Ectodermal cell (in vitro differentiated cells): ENCODE measurements around the gene GALC. TPM values are rescaled to one million over a fixed set of nuclear protein-coding genes. Genes with fewer than 3 reads are reported as not detected.

Experiments used
- H3K27ac ChIP-seq: 2 replicates; pipeline ENCODE4 v1.7.0; 2013; ENCODE audit warnings: mild to moderate bottlenecking, low read depth, low read length; ENCODE audit not compliant: insufficient read depth, poor library complexity, severe bottlenecking
- H3K27me3 ChIP-seq: 2 replicates; pipeline ENCODE4 v1.7.0; 2013; ENCODE audit warnings: mild to moderate bottlenecking, low read length; ENCODE audit not compliant: insufficient read depth, control insufficient read depth, poor library complexity, severe bottlenecking
- H3K36me3 ChIP-seq: one replicate; pipeline ENCODE4 v1.7.0; 2013; ENCODE audit warnings: low read length; ENCODE audit not compliant: control insufficient read depth, insufficient read depth
- H3K4me1 ChIP-seq: one replicate; pipeline ENCODE4 v1.7.0; 2013; ENCODE audit warnings: low read length; ENCODE audit not compliant: control insufficient read depth, insufficient read depth
- H3K4me3 ChIP-seq: 2 replicates; pipeline ENCODE4 v1.7.0; 2013; ENCODE audit warnings: low read depth, low read length, control low read depth; ENCODE audit not compliant: insufficient read depth
- H3K9me3 ChIP-seq: 2 replicates; pipeline ENCODE4 v1.7.0; 2013; ENCODE audit warnings: mild to moderate bottlenecking, low read length, moderate library complexity; ENCODE audit not compliant: control insufficient read depth
- WGBS, 2 experiments: methylation state at CpG; one replicate each; pipeline ENCODE4 v1.1.7; 2013; ENCODE audit warnings: missing lambda C conversion rate in 2 of 2; 5-methylcytosine and 5-hydroxymethylcytosine counted together
- polyA plus RNA-seq, 4 experiments: library from polyadenylated mRNA; stranded (reverse); fragments of 50-300 nt; gene quantifications; one replicate each; pipeline ENCODE4 v1.2.3, GENCODE V29; 2013

GALC gene
- 36.4 TPM for polyA plus RNA-seq (2013, experiment 1 of 4)
- polyA plus RNA-seq (2013, experiment 2 of 4), result 36.8 TPM
- 34.7 TPM for polyA plus RNA-seq (2013, experiment 3 of 4)
- 38.8 TPM for polyA plus RNA-seq (2013, experiment 4 of 4)

DNA sequence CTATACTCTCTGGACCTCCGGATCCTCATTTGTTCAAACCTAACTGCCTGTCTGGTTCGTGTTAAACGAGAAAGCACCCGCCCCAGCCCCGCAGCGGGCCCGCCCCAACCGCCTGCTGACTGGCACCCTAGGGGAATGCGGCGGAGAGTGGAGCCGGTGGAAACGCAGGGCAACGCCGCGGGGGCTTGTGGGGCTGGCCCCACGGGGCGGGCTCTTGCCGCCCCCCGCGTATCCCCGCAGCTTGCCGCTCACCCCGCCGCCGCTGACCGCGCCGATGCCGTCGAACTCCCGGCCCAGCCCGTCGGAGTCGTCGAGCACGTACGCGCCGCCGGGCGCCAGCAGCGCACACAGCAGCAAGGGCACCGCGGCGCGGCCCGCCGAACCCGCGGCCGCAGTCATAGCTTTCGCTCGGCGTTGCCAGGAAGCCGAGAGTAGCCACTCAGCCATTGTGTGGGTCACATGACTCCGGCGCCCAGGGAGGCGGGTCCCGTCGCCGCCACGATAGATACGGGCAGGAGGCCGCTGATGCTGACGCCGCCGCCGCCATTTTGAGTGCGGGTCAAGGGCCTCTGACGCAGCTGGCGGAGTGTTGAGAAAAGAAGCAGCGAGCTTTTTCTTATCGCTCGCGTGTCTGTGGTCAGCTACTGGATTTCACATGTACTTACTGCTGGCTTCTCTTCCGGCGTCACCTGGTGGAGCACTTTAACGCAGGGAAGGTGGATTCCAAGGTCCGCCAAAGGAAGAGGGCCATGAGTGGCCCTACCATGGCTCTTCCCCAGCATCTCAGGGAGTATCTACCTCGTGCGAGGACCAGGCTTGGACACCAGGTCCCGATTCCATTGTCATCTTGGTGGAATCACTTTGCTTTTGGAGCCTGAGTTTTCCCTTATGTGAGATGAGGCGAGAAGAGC, at the start of gene GALC:
GALC (minus strand) TSS at position 465 of the 911 bp plus-strand sequence; CDS start at position 447, 18 bp downstream.
- Histone ChIP-seq H3K9me3 (peaks cover 3% of the 10 kb centered on the region), H3K27ac (peak within 1 kb of the TSS; percentile 87), H3K36me3 (no peaks in the 10 kb centered on the region), H3K4me1 (no peaks in the 10 kb centered on the region), H3K27me3 (no peaks in the 10 kb centered on the region), H3K4me3 (peak within 1 kb of the TSS; percentile 74)
- WGBS, 2 experiments, result 4 to 5% methylated on average over 83 of the region's 83 CpGs

DNA sequence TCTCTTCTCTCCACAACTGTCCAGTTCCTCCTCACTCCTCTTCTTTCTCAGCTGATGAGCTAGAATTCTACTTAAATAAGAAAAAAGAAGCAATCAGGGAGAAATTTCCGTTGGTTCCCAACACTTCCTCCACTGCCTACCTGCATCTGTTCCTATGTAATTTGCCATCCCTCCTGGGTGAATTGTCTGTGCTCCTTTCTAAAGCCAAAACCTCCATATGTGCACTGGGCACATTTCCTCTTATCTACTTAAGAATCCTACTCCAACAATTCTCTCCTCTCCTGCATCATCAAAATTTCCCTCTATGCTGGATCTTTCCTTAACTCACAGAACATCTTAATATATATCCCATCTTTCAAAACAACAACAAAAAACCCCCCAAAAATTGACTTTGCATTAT, 47.2 kb upstream of the GALC start:
- Histone ChIP-seq H3K4me3 (no peak overlapping the region), H3K9me3 (no peaks in the 10 kb centered on the region), H3K27me3 (no peaks in the 10 kb centered on the region), H3K4me1 (peaks cover 15% of the 10 kb centered on the region), H3K27ac (no peak overlapping the region), H3K36me3 (no peaks in the 10 kb centered on the region)
- 79 to 93% methylated on average over 1 of the region's 1 CpG for WGBS, 2 experiments

GRCh38 chr14:88039197-88039596, 46.2 kb upstream of the GALC start:
- Histone ChIP-seq H3K27me3 (no peaks in the 10 kb centered on the region), H3K4me3 (no peak overlapping the region), H3K27ac (no peak overlapping the region), H3K4me1 (peaks cover 15% of the 10 kb centered on the region), H3K9me3 (no peaks in the 10 kb centered on the region), H3K36me3 (no peaks in the 10 kb centered on the region)
- 93 to 100% methylated on average over 3 of the region's 3 CpGs for WGBS, 2 experiments

GRCh38 chr14:88037325-88037724, 44.3 kb upstream of the GALC start:
- no peaks in the 10 kb centered on the region for H3K36me3 ChIP-seq
- H3K4me1 ChIP-seq, result peaks cover 15% of the 10 kb centered on the region
- no peaks in the 10 kb centered on the region for H3K9me3 ChIP-seq
- H3K27me3 ChIP-seq, result no peaks in the 10 kb centered on the region
- 42 to 60% methylated on average over 1 of the region's 1 CpG for WGBS, 2 experiments
- H3K27ac ChIP-seq, result peak overlapping the region; percentile 44
- H3K4me3 ChIP-seq, result no peak overlapping the region

- Histone ChIP-seq H3K27me3 (no peaks in the 10 kb centered on the region), H3K4me3 (no peak overlapping the region), H3K36me3 (no peaks in the 10 kb centered on the region), H3K9me3 (no peaks in the 10 kb centered on the region), H3K27ac (peak overlapping the region; percentile 16), H3K4me1 (peaks cover 15% of the 10 kb centered on the region)
- 70 to 74% methylated on average over 2 of the region's 2 CpGs for WGBS, 2 experiments
Observed at GRCh38 chr14:88036422-88036821, 43.4 kb upstream of the GALC start.

DNA sequence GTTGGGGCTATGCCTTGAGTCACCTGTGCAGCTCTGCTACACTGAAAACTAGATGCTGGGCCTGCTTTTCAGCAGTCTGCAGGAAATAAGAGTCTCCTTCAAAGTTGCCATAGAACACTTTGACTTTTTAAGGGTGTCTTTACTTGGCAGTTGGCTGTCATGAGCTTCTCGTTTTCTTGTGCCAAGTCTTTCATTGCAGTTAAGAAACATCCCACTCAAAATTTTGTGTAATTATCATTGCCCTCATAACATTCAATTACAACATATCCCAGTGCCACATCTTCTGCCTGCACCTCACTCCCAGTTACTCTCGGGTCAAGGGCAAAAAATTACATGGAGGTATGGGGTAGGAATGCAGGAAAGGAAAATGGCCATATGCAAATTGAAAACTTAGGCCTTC, 41.1 kb upstream of the GALC start:
- H3K9me3 ChIP-seq, result no peaks in the 10 kb centered on the region
- H3K27me3 ChIP-seq, result no peaks in the 10 kb centered on the region
- peaks cover 15% of the 10 kb centered on the region for H3K4me1 ChIP-seq
- no peaks in the 10 kb centered on the region for H3K36me3 ChIP-seq
- H3K27ac ChIP-seq, result no peak overlapping the region
- no peak overlapping the region for H3K4me3 ChIP-seq
- 90 to 97% methylated on average over 2 of the region's 2 CpGs for WGBS, 2 experiments

- WGBS, 2 experiments, result 92 to 100% methylated on average over 1 of the region's 1 CpG
- Histone ChIP-seq H3K4me3 (no peak overlapping the region), H3K4me1 (peaks cover 13% of the 10 kb centered on the region)
Observed at GRCh38 chr14:88032373-88032772, 39.4 kb upstream of the GALC start.

GRCh38 chr14:88030892-88031291, 37.9 kb upstream of the GALC start:
- WGBS, 2 experiments, result 93 to 100% methylated on average over 1 of the region's 1 CpG
- Histone ChIP-seq H3K9me3 (no peaks in the 10 kb centered on the region), H3K4me3 (no peak overlapping the region), H3K4me1 (no peaks in the 10 kb centered on the region), H3K27me3 (no peaks in the 10 kb centered on the region), H3K27ac (no peak overlapping the region), H3K36me3 (no peaks in the 10 kb centered on the region)

More at GRCh38 chr14:88032373-88032772, 39.4 kb upstream of the GALC start:
- H3K36me3 ChIP-seq, result no peaks in the 10 kb centered on the region
- H3K9me3 ChIP-seq, result no peaks in the 10 kb centered on the region
- no peak overlapping the region for H3K27ac ChIP-seq
- no peaks in the 10 kb centered on the region for H3K27me3 ChIP-seq

- no peaks in the 10 kb centered on the region for H3K27me3 ChIP-seq
- H3K9me3 ChIP-seq, result no peaks in the 10 kb centered on the region
- no peaks in the 10 kb centered on the region for H3K36me3 ChIP-seq
- H3K4me1 ChIP-seq, result no peaks in the 10 kb centered on the region
- WGBS, 2 experiments, result 85 to 89% methylated on average over 1 of the region's 1 CpG
- H3K27ac ChIP-seq, result no peak overlapping the region
- no peak overlapping the region for H3K4me3 ChIP-seq
Observed at GRCh38 chr14:88030079-88030478, 37.1 kb upstream of the GALC start.

DNA sequence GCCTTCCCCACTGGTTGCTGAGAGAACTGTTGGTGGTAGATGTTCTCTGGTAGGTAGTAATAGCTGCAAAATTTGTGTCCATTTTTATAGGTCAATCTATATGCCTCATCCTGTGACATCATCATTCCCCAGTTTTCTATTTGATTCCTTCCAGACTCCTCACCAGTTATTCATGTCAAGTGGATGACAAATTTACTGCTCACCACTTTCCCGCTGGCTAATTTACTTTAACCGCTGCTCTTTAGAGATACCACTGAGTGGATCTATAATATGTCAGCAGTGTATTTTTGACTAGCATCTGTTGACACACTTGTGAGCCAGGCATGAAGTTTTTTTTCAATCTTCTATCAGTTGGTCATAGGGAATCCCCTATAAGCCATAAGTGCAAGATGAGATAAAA, 36.5 kb upstream of the GALC start:
- Histone ChIP-seq H3K27me3 (no peaks in the 10 kb centered on the region), H3K36me3 (no peaks in the 10 kb centered on the region)
- 98 to 100% methylated on average over 2 of the region's 2 CpGs for WGBS, 2 experiments

More for the DNA sequence above, 36.5 kb upstream of the GALC start:
- H3K9me3 ChIP-seq, result no peaks in the 10 kb centered on the region
- H3K27ac ChIP-seq, result no peak overlapping the region
- H3K4me3 ChIP-seq, result no peak overlapping the region
- no peaks in the 10 kb centered on the region for H3K4me1 ChIP-seq
